ENCODE data around the gene HMG20B. TPM values are rescaled to one million over a fixed set of nuclear protein-coding genes. Genes with fewer than 3 reads are reported as not detected.

The HMG20B gene
- total RNA-seq, 1 donor from 2014 or later: 99.7 TPM

DNA sequence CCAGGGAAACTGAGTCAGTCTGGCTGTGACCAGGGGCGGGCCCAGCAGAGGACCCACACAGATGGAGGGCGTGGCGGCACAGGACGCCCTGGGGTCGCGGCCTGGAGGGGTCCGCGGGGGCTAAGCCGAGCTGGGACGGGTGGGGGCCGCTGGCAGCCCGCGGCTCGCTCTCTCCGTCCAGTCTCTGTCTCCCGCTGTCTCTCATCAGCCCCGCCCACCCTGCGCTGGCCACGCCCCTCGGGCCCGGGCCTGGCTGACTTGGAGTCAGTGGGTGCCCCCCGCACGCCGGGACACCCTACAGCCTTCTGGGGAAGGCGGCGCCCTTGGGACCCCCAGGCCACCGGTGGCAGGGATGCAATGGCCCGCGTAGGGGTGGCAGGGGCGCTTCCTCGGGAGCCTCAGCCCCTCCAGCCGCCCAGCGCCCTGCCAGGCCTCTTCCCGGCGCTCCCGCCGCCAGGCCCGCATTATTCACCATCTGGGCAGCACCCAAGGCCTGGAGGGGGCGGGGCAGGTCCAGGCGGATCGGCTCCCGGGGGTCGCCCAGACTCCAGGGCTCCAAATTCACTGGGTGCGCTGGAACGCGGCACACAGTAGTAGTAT is 34.0 kb downstream of the HMG20B start, which contains the start of gene TBXA2R:
Gene TBXA2R (minus strand): TSS at position 186 of the 600 bp plus-strand sequence. CDS start 6,241 bp downstream, outside the sequence.
- no peak for DNase-seq (ENCODE audit: low read depth, low spot score)

GRCh38 chr19:3607303-3608078 is 34.7 kb downstream of the HMG20B start:
- DNase-seq (ENCODE audit: low read depth, low spot score): no peak

- DNase-seq (ENCODE audit: low read depth, low spot score): no peak
Measured at GRCh38 chr19:3608079-3608641, 35.4 kb downstream of the HMG20B start.

GRCh38 chr19:3608750-3609322 is 36.1 kb downstream of the HMG20B start:
- no peak for DNase-seq (ENCODE audit: low read depth, low spot score)

DNA sequence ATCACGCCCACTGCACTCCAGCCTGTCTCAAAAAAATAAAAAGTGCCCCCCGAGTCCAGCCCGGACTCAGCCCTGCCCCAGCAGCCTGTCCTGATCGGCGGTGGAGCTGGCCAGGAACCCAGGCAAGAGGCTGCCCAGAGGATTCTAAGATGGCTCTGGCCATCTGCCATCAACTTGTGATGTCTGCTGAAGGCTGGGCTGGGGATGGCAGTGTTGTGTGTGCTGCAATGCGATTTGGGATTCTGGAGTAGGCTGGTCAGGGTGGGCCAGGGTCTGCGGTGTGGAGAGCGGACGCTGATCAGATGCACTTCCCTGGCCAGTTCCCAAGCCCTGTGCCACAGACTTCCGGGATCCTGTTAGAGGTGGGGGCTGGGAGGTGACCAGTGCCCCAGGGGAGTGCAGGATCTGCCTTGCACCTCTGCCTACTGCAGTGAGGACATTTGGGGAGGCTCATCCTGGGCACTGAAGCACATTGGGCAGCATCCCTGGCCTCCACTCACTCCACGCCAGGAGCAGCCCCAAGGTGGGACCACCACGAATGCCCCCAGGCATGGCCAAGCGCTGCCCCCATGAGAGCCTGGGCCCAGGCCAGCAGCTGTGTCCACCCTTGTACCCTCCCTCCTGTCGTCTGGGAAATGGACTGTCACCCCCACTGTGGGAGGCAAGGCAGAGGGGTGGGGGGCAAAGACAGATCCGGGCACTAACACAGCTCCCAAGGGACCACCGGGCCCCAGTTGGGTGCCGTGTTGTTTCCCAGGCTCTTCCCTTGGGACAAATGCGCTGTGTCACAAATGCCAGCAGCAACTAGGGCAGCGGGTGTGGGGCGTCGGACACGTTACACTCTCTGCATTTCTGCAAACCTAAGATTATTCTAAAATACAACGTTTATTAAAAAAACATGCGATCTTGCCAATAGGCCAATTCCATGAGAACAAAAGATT is 37.3 kb downstream of the HMG20B start:
- DNase-seq (ENCODE audit: low read depth, low spot score): no peak

GRCh38 chr19:3610745-3611717 is 38.3 kb downstream of the HMG20B start:
- no peak for DNase-seq (ENCODE audit: low read depth, low spot score)

DNA sequence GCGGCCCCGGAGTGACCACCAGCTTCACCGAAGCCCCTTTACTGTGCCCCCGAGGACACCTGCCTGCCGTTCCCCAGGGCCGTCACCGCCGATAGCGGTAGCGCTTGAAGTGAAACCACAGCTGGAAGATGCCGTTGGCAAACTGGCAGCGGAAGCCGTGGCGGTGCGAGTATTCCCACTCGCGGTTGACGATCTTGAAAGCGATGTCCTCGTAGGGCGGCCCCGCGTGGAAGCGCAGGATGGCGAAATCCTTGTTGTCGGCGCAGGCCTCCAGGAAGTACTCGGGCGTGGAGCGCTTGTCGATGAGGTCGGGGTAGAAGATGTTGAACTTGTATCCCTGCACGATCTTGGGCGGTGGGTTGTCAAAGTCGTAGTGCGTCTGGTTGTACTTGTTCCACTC is 39.1 kb downstream of the HMG20B start:
- DNase-seq (ENCODE audit: low read depth, low spot score): no peak

DNA sequence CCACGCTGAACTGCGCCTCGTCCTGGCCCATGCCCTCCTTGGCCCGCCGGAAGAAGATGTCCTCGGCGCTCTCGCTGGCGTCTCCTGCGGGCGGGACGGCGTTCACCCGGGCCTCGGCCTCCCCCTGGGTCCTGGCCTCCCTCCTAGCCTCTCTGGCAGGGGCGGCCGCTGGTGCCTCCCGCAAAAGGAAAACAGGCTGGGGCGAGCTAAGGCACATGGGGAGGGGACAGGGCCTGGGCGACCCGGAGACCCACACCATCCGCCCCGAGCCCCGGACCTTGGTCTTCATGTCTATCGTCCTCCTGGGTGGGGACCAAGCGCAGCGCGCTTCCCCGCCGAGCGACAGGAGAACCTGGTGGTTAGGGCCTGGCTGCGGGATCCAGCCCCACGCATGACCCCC is 39.6 kb downstream of the HMG20B start:
- no peak for DNase-seq (ENCODE audit: low read depth, low spot score)

GRCh38 chr19:3612901-3613741 is 40.4 kb downstream of the HMG20B start:
- DNase-seq (ENCODE audit: low read depth, low spot score): no peak

GRCh38 chr19:3613818-3614661 is 41.3 kb downstream of the HMG20B start:
- no peak for DNase-seq (ENCODE audit: low read depth, low spot score)

GRCh38 chr19:3614858-3615505 is 42.2 kb downstream of the HMG20B start:
- DNase-seq (ENCODE audit: low read depth, low spot score): no peak

DNA sequence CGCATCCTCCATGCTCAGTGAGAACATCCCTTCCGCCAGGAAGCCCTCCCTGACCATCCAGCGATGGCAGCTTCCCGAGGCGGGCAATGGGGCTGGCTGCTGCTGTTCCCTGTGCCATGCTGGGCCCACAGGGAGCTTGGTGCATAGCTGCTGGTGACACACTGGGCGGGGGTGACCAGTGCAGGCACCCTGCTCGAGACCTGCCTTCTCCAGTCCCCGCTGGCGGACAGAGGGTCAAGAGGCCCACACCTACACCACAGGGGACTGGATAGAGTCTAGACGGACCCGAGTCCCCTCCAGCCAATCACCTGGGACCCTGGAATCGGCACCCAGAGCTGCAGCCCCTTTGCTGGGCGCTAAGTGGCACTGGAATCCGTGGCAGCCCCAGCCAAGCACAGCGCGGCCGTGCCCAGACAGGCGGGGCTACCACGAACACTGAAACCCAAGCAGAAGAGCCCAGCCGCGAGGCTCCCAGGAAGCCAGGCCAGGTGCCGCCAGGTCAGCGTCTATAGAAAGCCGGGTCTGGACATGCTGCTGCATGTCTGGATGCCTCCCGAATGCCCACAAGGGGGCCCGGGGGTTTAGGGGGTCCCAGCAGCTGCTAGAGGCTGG is 42.9 kb downstream of the HMG20B start:
- no peak for DNase-seq (ENCODE audit: low read depth, low spot score)

DNA sequence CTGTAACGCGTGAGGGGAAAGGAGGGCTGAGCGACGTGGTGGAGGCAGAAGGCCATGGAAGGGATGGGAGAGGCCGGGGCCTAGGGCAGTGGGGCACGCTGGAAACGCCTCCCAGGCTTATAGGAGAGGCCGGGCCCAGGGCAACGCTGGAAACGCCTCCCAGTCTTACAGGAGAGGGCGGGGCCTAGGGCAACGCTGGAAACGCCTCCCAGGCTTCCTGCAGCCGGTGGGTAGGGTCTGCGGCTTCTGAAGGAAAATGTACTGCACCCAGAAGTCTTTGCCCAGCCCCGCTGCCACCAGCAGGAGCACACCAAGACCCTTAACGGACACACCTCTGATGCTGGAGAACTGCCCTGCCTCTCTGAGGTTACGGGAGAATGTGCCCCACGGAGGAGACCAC is 44.7 kb downstream of the HMG20B start:
- no peak for DNase-seq (ENCODE audit: low read depth, low spot score)

DNA sequence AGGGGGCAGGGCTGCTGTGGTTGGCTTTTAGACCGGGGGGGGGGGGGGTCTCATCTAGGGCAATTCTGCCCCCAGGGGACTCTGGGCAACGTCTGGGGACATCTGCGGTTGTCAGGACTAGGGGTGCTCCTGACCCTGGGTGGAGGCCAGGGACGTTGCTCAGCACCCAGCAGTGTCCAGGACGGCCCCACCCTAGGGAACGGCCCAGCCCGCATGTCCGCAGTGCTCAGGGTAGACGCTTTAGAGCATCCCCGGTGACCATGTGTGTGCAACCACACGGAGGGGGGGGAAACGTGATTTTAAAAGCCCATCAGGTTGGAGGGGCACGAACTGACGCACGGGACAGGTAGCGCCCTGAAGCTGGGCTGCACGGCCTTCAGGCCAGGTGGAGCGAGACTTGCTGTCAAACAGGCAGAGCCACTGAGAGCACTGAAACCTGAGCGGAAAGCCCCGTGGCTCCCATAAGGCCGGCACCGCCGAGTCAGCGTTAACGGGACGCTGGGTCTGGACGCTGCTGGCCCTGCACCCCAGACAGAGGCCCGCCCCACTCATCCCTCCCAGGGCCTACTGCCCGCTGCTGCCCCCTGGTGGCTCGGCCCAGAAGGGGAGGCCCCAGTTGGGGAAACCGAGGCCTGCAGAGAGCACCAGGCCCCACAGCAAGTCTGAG is 45.5 kb downstream of the HMG20B start:
- DNase-seq (ENCODE audit: low read depth, low spot score): no peak

DNA sequence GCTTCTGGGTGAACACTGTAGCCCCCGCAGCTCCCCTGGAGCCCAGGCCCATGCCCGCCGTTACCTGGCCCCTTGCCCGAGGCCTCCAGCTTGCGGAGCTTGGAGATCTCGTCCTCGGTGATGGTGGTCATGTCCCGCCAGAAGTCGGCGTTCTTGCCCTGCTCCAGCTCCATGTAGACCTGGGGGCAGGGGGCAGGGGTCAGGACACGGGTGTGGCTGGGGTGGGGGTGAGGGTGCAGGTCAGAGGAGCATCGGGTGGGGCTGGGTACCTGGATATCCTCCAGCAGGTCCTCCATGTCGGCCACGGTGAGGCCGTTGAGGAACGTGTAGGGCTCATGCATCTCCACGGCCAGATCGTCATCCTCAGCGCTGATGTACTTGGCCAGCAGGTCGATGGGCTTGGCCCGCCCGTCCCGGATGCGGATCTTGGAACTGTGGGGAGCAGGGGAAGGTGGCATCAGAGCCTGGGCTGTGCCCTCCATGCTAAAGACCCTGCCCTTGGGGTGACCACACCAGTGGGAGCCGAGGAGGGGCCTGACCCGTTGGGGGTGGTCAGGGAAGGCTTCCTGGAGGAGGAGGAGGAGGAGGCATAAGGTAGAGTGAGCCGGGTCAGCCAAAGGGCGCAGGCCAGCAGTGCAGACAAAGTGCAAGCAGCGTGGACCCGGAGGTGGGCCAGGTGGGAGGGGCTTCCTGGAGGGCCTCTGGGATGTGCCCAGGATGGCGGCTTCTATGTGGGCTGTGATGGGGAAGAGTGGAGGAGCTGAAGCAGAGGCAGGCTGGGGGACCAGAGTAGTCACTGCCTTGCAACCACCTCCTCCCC is 46.3 kb downstream of the HMG20B start:
- DNase-seq (ENCODE audit: low read depth, low spot score): no peak

DNA sequence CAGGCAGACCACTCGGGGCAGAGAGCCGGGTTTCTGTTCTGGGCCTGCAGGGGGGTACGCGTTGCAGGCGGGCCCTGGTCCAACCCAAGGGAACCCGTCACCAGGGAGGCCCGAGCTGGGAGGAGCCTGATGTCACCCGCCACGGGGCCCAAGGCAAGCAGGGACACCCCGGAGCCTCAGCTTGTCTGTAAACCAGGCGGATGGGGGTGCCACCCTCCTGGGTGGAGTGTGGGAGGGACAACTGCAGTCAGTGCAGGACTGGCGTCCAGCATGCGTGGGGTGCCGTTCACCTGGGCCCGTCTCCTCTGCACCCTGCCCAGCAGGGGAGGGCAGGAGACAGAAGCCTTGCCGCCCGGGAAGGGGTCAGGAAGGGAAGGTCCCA is 46.9 kb downstream of the HMG20B start:
- no peak for DNase-seq (ENCODE audit: low read depth, low spot score)
